H9 (cell line): Measurements from ENCODE around the gene CHRM4. TPM values are rescaled to one million over a fixed set of nuclear protein-coding genes. Genes with fewer than 3 reads are reported as not detected.

Experiments used
- DNase-seq: peaks from one replicate; pipeline ENCODE4 v3.0.0-alpha.2; 2017
- H2AFZ ChIP-seq: one replicate; pipeline ENCODE4 v1.6.1; 2013; ENCODE audit warnings: mild to moderate bottlenecking, low read length, control low read depth, moderate library complexity
- H2AK5ac ChIP-seq: 2 replicates; pipeline ENCODE4 v1.6.1; 2013; ENCODE audit warnings: low read length, control low read depth, mixed read lengths; ENCODE audit not compliant: insufficient read length
- H2BK120ac ChIP-seq: one replicate; pipeline ENCODE4 v1.6.1; 2013; ENCODE audit warnings: low read depth, mild to moderate bottlenecking, low read length, control low read depth, inconsistent platforms; ENCODE audit not compliant: poor library complexity, severe bottlenecking
- H2BK12ac ChIP-seq: 2 replicates; pipeline ENCODE4 v1.6.1; 2013; ENCODE audit warnings: low read length, control low read depth, mixed read lengths, low read depth; ENCODE audit not compliant: insufficient read length
- H2BK15ac ChIP-seq: 2 replicates; pipeline ENCODE4 v1.6.1; 2013; ENCODE audit warnings: low read depth, low read length, control low read depth
- H2BK20ac ChIP-seq: one replicate; pipeline ENCODE4 v1.6.1; 2013; ENCODE audit warnings: low read depth, mild to moderate bottlenecking, low read length, control low read depth, inconsistent platforms; ENCODE audit not compliant: poor library complexity, severe bottlenecking
- H2BK5ac ChIP-seq: 2 replicates; pipeline ENCODE4 v1.6.1; 2013; ENCODE audit warnings: low read length, control low read depth, mixed read lengths; ENCODE audit not compliant: insufficient read length
- H3K14ac ChIP-seq: 2 replicates; pipeline ENCODE4 v1.6.1; 2013; ENCODE audit warnings: low read length, control low read depth; ENCODE audit not compliant: insufficient read depth
- H3K18ac ChIP-seq: 2 replicates; pipeline ENCODE4 v1.6.1; 2013; ENCODE audit warnings: low read depth, mild to moderate bottlenecking, mixed read lengths, low read length, control low read depth; ENCODE audit not compliant: insufficient read length
- H3K23ac ChIP-seq: 2 replicates; pipeline ENCODE4 v1.6.1; 2013; ENCODE audit warnings: low read length, control low read depth, mixed read lengths, low read depth; ENCODE audit not compliant: insufficient read length
- H3K23me2 ChIP-seq: 2 replicates; pipeline ENCODE4 v1.6.1; 2013; ENCODE audit warnings: low read depth, mild to moderate bottlenecking, mixed read lengths, low read length, control low read depth; ENCODE audit not compliant: insufficient read length, poor library complexity, severe bottlenecking
- H3K27ac ChIP-seq: 2 replicates; pipeline ENCODE4 v1.5.1; 2013; ENCODE audit warnings: low read length, control low read depth, mixed read lengths, low read depth; ENCODE audit not compliant: insufficient read length
- H3K27me3 ChIP-seq: 2 replicates; pipeline ENCODE4 v1.6.1; 2013; ENCODE audit warnings: low read length, control low read depth, inconsistent platforms; ENCODE audit not compliant: insufficient read depth
- H3K4ac ChIP-seq: 2 replicates; pipeline ENCODE4 v1.6.1; 2013; ENCODE audit warnings: low read depth, mild to moderate bottlenecking, control low read depth, inconsistent platforms, low read length, moderate library complexity
- H3K4me1 ChIP-seq: 2 replicates; pipeline ENCODE4 v1.6.1; 2013; ENCODE audit warnings: low read length, control low read depth, inconsistent platforms; ENCODE audit not compliant: insufficient read depth
- H3K4me2 ChIP-seq: 2 replicates; pipeline ENCODE4 v1.6.1; 2013; ENCODE audit warnings: low read length, control low read depth, mixed read lengths; ENCODE audit not compliant: insufficient read length, insufficient read depth
- H3K56ac ChIP-seq: 2 replicates; pipeline ENCODE4 v1.6.1; 2013; ENCODE audit warnings: low read depth, mild to moderate bottlenecking, mixed read lengths, low read length, control low read depth; ENCODE audit not compliant: insufficient read length
- H3K79me1 ChIP-seq: 2 replicates; pipeline ENCODE4 v1.6.1; 2013; ENCODE audit warnings: low read depth, mild to moderate bottlenecking, moderate library complexity, low read length, control low read depth, inconsistent platforms; ENCODE audit not compliant: insufficient read depth, poor library complexity, severe bottlenecking
- H3K79me2 ChIP-seq: 2 replicates; pipeline ENCODE4 v1.6.1; 2013; ENCODE audit warnings: low read length, control low read depth, inconsistent platforms; ENCODE audit not compliant: insufficient read depth
- H3K9ac ChIP-seq: 2 replicates; pipeline ENCODE4 v1.6.1; 2013; ENCODE audit warnings: low read length, control low read depth, mixed read lengths; ENCODE audit not compliant: insufficient read length; ENCODE audit errors: extremely low read depth
- H3K9me3 ChIP-seq: one replicate; pipeline ENCODE4 v1.6.1; 2013; ENCODE audit warnings: low read depth, low read length, inconsistent platforms; ENCODE audit not compliant: control insufficient read depth
- H3T11ph ChIP-seq: one replicate; pipeline ENCODE4 v1.6.1; 2013; ENCODE audit warnings: mild to moderate bottlenecking, low read length, control low read depth, inconsistent platforms
- H4K20me1 ChIP-seq: one replicate; pipeline ENCODE4 v1.6.1; 2013; ENCODE audit not compliant: control insufficient read depth, insufficient read length, insufficient read depth
- H4K5ac ChIP-seq: 2 replicates; pipeline ENCODE4 v1.6.1; 2013; ENCODE audit warnings: low read depth, mild to moderate bottlenecking, mixed read lengths, low read length, control low read depth; ENCODE audit not compliant: insufficient read length
- H4K8ac ChIP-seq: replicated peaks from 2 replicates; pipeline ENCODE4 v1.6.1; 2013; ENCODE audit warnings: low read length, control low read depth, mixed read lengths, low read depth; ENCODE audit not compliant: insufficient read length
- H4K91ac ChIP-seq: 2 replicates; pipeline ENCODE4 v1.6.1; 2013; ENCODE audit warnings: low read depth, mild to moderate bottlenecking, moderate library complexity, mixed read lengths, low read length, control low read depth; ENCODE audit not compliant: insufficient read length
- H3K27ac Mint-ChIP-seq, 3 experiments: 2 replicates in 2 of 3; 3 replicates in 1 of 3; pipeline ENCODE4 v1.8.0; 2020 to 2021; ENCODE audit warnings: mixed read lengths in 3 of 3, mild to moderate bottlenecking in 1 of 3, moderate library complexity in 1 of 3
- H3K27me3 Mint-ChIP-seq: 2 replicates; pipeline ENCODE4 v1.8.0; 2021; ENCODE audit warnings: low read depth, mild to moderate bottlenecking, moderate library complexity, mixed read lengths
- H3K36me3 Mint-ChIP-seq, 3 experiments: 2 replicates in 2 of 3; 3 replicates in 1 of 3; pipeline ENCODE4 v1.8.0; 2020 to 2021; ENCODE audit warnings: low read depth in 3 of 3, mixed read lengths in 3 of 3; ENCODE audit not compliant: insufficient read depth in 1 of 3
- H3K4me1 Mint-ChIP-seq, 2 experiments: 2 replicates each; pipeline ENCODE4 v1.8.0; 2020; ENCODE audit warnings: mixed read lengths in 2 of 2
- H3K4me3 Mint-ChIP-seq, 2 experiments: 2 replicates in 1 of 2; 3 replicates in 1 of 2; pipeline ENCODE4 v1.8.0; 2020 to 2021; ENCODE audit warnings: mild to moderate bottlenecking in 2 of 2, mixed read lengths in 2 of 2, moderate library complexity in 1 of 2
- H3K9me3 Mint-ChIP-seq, 2 experiments: 2 replicates in 1 of 2; 3 replicates in 1 of 2; pipeline ENCODE4 v1.8.0; 2020; ENCODE audit warnings: mild to moderate bottlenecking in 2 of 2, mixed read lengths in 2 of 2, moderate library complexity in 1 of 2
- WGBS: extraction: QIAGEN DNeasy Blood & Tissue Kit; methylation state at CpG from one replicate; pipeline ENCODE4 v1.1.7; 2013; ENCODE audit warnings: missing lambda C conversion rate, low lambda C conversion rate, mixed read lengths; ENCODE audit not compliant: insufficient read length; ENCODE audit errors: extremely low coverage; 5-methylcytosine and 5-hydroxymethylcytosine counted together
- total RNA-seq: library from RNA; stranded (reverse); gene quantifications from 2 replicates; pipeline ENCODE4 v1.2.1, GENCODE V29; 2021
- TF ChIP-seq, protein P1 (sequence below): fragments of 200-600 bp; sonication (generic); conservative IDR thresholded peaks from 3 replicates; pipeline ENCODE4 v1.8.0; 2021; ENCODE audit warnings: antibody characterized with exemption, mild to moderate bottlenecking

CHRM4 gene
- total RNA-seq, 1 experiment from 2014 or later, result 1.0 TPM

DNA sequence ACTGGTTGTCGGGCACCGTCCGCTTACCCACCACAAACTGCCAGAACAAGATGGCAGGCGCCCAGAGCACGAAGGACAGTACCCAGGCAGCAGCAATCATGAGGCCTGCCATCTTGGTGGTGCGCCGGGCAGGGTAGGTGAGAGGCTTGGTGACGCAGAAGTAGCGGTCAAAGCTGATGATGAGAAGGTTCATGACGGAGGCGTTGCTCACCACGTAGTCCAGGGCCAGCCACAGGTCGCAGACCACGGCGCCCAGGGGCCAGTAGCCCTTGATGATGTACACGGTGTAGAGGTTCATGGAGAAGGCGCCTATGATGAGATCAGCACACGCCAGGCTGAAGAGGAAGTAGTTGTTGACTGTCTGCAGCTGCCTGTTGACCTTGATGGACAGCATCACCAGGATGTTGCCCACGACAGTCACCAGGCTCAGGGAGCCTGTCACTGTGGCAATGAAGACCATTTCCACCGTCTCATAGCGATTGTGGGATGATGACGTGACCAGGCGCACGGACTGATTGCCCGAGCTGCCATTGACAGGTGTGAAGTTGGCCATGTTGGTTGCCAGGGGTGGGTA, 5.5 kb downstream of the CHRM4 start:
- Histone ChIP-seq H2AK5ac (no peak overlapping the region), H3K23me2 (peaks cover 14% of the 10 kb centered on the region), H2AFZ (no peak overlapping the region), H4K5ac (no peak overlapping the region), H4K91ac (no peak overlapping the region), H2BK120ac (no peak overlapping the region), H2BK5ac (no peak overlapping the region), H3K4ac (no peak overlapping the region), H3K79me1 (no peaks in the 10 kb centered on the region), H3K18ac (no peak overlapping the region), H2BK12ac (no peak overlapping the region), H2BK20ac (no peak overlapping the region), H3T11ph (no peak overlapping the region), H3K79me2 (no peaks in the 10 kb centered on the region), H3K27me3 (peaks cover 20% of the 10 kb centered on the region; the same call in 1 of the 2 replicates), H3K23ac (no peak overlapping the region), H3K9ac (no peak overlapping the region), H4K20me1 (no peaks in the 10 kb centered on the region), H3K4me1 (peaks cover 4% of the 10 kb centered on the region; the same call in 1 of the 2 replicates), H3K14ac (no peak overlapping the region; the same call in 1 of the 2 replicates), H2BK15ac (no peak overlapping the region), H3K9me3 (no peaks in the 10 kb centered on the region), H3K56ac (no peak overlapping the region), H3K27ac (no peak overlapping the region), H4K8ac (no peak overlapping the region), H3K4me2 (no peak overlapping the region)
- Mint-ChIP-seq H3K36me3 (peaks cover 5 to 10% (median 9%) of the 10 kb centered on the region in 3 experiments; a peak in 5 of 7 replicates), H3K4me3 (no peak overlapping the region), H3K27me3 (peaks cover 63% of the 10 kb centered on the region), H3K27ac (no peak overlapping the region), H3K9me3 (no peaks in the 10 kb centered on the region), H3K4me1 (peaks cover 21 to 49% of the 10 kb centered on the region in 2 experiments)
- DNase-seq, result no peak
- no CpG with 5 or more reads among the region's 25 CpGs for WGBS
- TF ChIP-seq, protein P1, sequence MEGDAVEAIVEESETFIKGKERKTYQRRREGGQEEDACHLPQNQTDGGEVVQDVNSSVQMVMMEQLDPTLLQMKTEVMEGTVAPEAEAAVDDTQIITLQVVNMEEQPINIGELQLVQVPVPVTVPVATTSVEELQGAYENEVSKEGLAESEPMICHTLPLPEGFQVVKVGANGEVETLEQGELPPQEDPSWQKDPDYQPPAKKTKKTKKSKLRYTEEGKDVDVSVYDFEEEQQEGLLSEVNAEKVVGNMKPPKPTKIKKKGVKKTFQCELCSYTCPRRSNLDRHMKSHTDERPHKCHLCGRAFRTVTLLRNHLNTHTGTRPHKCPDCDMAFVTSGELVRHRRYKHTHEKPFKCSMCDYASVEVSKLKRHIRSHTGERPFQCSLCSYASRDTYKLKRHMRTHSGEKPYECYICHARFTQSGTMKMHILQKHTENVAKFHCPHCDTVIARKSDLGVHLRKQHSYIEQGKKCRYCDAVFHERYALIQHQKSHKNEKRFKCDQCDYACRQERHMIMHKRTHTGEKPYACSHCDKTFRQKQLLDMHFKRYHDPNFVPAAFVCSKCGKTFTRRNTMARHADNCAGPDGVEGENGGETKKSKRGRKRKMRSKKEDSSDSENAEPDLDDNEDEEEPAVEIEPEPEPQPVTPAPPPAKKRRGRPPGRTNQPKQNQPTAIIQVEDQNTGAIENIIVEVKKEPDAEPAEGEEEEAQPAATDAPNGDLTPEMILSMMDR, result no peak
